Measurements from ENCODE around the gene SNHG17.

SNHG17 gene

DNA sequence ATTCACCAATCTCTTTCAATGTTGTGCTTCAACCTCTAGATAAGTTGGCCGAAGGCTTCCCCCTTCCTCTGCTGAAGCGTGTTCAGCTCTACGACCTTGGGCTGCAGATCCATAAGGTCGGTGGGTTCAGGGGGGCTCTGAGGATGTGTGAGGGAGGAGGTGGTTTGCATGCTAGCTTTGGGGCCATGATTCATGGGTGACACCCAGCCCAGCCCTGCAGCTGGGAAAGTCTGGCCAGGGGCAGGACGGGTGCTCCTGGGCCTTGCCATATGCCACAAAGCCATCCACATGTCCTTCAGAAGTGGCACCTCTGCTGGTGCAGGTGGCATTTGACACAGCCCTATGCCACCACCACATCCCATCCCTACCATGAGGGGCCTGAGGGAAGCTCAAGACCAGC lies 61.2 kb downstream of the SNHG17 start:
- no peak overlapping the region for H3K4me3 ChIP-seq (replicated peaks; ENCODE audit: low read depth, low read length)
- TF ChIP-seq, protein P1, sequence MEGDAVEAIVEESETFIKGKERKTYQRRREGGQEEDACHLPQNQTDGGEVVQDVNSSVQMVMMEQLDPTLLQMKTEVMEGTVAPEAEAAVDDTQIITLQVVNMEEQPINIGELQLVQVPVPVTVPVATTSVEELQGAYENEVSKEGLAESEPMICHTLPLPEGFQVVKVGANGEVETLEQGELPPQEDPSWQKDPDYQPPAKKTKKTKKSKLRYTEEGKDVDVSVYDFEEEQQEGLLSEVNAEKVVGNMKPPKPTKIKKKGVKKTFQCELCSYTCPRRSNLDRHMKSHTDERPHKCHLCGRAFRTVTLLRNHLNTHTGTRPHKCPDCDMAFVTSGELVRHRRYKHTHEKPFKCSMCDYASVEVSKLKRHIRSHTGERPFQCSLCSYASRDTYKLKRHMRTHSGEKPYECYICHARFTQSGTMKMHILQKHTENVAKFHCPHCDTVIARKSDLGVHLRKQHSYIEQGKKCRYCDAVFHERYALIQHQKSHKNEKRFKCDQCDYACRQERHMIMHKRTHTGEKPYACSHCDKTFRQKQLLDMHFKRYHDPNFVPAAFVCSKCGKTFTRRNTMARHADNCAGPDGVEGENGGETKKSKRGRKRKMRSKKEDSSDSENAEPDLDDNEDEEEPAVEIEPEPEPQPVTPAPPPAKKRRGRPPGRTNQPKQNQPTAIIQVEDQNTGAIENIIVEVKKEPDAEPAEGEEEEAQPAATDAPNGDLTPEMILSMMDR (IDR thresholded peaks at IDR 0.05; ENCODE audit: low read length, missing control alignments): no peak
- DNase-seq (ENCODE audit: low read depth): no peak

DNA sequence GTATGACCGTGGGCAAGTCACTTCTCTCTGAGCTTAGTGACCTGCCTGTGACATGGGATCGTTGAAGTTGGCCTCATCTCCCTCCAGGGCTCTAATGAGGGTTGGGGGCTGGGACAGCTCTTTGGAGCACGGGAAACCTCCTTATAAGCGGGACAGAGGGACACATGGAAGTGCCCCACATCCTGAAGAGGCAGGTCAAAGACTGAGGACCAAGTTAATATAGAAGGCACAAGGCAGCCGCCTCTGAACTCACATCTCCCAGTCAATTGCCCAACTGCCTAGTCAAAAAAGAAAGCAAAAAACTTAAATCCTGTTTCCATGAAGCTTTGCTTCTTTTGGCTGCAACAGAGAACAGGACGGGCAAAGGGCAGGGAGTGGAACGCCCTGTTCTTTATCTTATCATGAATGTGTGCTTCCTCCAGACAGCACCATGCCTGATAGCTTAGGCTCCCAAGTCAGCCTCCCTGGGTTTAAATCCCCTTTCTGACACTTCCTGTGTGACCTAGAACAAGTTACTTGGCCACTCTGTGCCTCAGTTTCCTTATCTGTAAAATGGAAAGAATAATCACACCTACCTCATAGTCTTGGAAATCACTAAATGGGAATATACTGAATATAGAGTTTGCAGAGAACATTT lies 61.8 kb downstream of the SNHG17 start:
- no peak overlapping the region for H3K4me3 ChIP-seq (replicated peaks; ENCODE audit: low read depth, low read length)
- peak; percentile 17 for DNase-seq (ENCODE audit: low read depth)
- TF ChIP-seq, protein P1 (IDR thresholded peaks at IDR 0.05; ENCODE audit: low read length, missing control alignments): no peak

DNA sequence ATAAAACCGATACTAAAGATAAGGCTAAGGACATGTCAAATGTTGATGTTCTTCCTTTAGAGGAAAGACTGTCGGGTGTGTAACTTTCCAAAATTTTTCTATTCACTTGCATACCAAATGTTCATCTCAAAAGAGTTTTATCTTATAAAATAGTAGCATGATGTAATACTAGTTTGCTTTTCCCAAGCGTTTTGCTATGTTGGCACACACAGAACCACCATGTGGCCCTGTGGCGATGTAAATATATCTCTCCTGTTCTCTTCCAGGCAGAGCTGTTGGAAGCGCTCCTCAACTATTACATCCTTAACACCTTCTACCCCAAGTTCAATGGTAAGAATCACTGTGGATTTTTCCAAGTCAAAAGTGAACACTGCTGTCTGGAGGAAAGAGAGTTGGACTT lies 62.3 kb downstream of the SNHG17 start:
- peak; percentile 11 for DNase-seq (ENCODE audit: low read depth)
- TF ChIP-seq, protein P1 (IDR thresholded peaks at IDR 0.05; ENCODE audit: low read length, missing control alignments): no peak
- H3K4me3 ChIP-seq (replicated peaks; ENCODE audit: low read depth, low read length): no peak overlapping the region
